Nephron (organoid): Measurements from ENCODE around the gene DHX58.
"Not testable (repeated sequence)": the region's sequence is repeated elsewhere in the genome, so short reads cannot be mapped to it uniquely, and the experiment has no call there.

Source experiments
- H3K27ac Mint-ChIP-seq, 3 experiments: 2 replicates each; pipeline ENCODE4 v1.8.0; 2020; ENCODE audit warnings: mixed read lengths in 3 of 3, mild to moderate bottlenecking in 2 of 3, moderate library complexity in 1 of 3
- H3K27me3 Mint-ChIP-seq: 2 replicates; pipeline ENCODE4 v1.8.0; 2021; ENCODE audit warnings: low read depth, mild to moderate bottlenecking, moderate library complexity, mixed read lengths
- H3K36me3 Mint-ChIP-seq: 2 replicates; pipeline ENCODE4 v1.8.0; 2020; ENCODE audit warnings: low read depth, mixed read lengths
- H3K4me1 Mint-ChIP-seq: 2 replicates; pipeline ENCODE4 v1.8.0; 2020; ENCODE audit warnings: mixed read lengths
- H3K4me3 Mint-ChIP-seq, 3 experiments: 2 replicates each; pipeline ENCODE4 v1.8.0; 2020; ENCODE audit warnings: mild to moderate bottlenecking in 3 of 3, mixed read lengths in 3 of 3, moderate library complexity in 2 of 3
- H3K9me3 Mint-ChIP-seq: 2 replicates; pipeline ENCODE4 v1.8.0; 2020; ENCODE audit warnings: mixed read lengths
- TF ChIP-seq, protein P1 (sequence below), 3 experiments: fragments of 200-600 bp; sonication (generic); IDR thresholded peaks; one replicate each; pipeline ENCODE4 v1.5.0; 2021; ENCODE audit warnings: antibody characterized with exemption in 3 of 3; ENCODE audit not compliant: unreplicated experiment in 3 of 3

The DHX58 gene

DNA sequence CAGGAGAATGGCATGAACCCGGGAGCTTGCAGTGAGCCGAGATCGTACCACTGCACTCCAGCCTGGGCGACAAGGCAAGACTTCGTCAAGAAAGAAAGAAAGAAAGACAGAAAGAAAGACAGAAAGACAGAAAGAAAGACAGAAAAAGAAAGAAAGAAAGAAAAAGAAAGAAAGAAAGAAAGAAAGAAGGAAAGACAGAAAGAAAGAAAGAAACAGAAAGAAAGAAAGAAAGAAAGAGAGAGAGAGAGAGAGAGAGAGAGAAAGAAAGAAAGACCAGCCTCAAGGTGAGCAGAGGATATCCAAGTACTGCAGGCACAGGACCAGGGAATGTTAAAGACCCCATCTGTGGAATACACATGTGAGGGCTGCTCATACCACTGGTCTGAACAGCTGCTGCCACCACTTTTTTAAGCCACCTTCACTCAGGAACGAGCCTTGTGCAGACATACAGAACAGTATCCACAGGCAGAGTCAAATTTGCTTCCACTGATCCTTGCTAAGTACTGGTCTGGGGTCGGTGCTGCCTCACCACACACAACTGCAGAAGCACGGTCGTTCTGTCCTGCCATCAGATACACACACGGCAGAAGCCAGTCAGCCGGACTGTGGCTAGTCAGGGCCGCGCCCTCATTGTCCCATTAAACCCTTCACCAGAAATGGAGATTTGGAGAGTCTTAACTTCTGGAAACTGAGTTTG, 34.5 kb upstream of the DHX58 start:
- TF ChIP-seq, protein P1, sequence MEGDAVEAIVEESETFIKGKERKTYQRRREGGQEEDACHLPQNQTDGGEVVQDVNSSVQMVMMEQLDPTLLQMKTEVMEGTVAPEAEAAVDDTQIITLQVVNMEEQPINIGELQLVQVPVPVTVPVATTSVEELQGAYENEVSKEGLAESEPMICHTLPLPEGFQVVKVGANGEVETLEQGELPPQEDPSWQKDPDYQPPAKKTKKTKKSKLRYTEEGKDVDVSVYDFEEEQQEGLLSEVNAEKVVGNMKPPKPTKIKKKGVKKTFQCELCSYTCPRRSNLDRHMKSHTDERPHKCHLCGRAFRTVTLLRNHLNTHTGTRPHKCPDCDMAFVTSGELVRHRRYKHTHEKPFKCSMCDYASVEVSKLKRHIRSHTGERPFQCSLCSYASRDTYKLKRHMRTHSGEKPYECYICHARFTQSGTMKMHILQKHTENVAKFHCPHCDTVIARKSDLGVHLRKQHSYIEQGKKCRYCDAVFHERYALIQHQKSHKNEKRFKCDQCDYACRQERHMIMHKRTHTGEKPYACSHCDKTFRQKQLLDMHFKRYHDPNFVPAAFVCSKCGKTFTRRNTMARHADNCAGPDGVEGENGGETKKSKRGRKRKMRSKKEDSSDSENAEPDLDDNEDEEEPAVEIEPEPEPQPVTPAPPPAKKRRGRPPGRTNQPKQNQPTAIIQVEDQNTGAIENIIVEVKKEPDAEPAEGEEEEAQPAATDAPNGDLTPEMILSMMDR (IDR thresholded peaks at IDR 0.05; ENCODE audit: unreplicated experiment in 3 of 3), result no peak
- H3K36me3 Mint-ChIP-seq, result peaks cover 25% of the 10 kb centered on the region
- no peak overlapping the region for H3K4me3 Mint-ChIP-seq
- H3K4me1 Mint-ChIP-seq, result peaks cover 22% of the 10 kb centered on the region
- H3K27me3 Mint-ChIP-seq, result no peaks in the 10 kb centered on the region
- H3K27ac Mint-ChIP-seq, result peak overlapping the region in 1 of 3 experiments; percentile 48
- no peaks in the 10 kb centered on the region for H3K9me3 Mint-ChIP-seq

- Mint-ChIP-seq H3K27ac (peak overlapping the region in 2 of 3 experiments; percentile 38 to 61), H3K4me3 (peak overlapping the region in 1 of 3 experiments; percentile 8), H3K36me3 (peaks cover 25% of the 10 kb centered on the region), H3K4me1 (peaks cover 54% of the 10 kb centered on the region)
- not testable (repeated sequence) for H3K9me3 Mint-ChIP-seq, H3K27me3 Mint-ChIP-seq
Observed at GRCh38 chr17:42143138-42143537, 30.6 kb upstream of the DHX58 start.

GRCh38 chr17:42142371-42142896, 29.9 kb upstream of the DHX58 start:
- Mint-ChIP-seq H3K27me3 (no peaks in the 10 kb centered on the region), H3K4me1 (peaks cover 55% of the 10 kb centered on the region), H3K27ac (peak overlapping the region; percentile 5 to 61 (median 38)), H3K4me3 (peak overlapping the region in 1 of 3 experiments; percentile 8), H3K9me3 (no peaks in the 10 kb centered on the region), H3K36me3 (peaks cover 22% of the 10 kb centered on the region)
- TF ChIP-seq, protein P1 (IDR thresholded peaks at IDR 0.05; ENCODE audit: unreplicated experiment in 3 of 3), result no peak

- no peaks in the 10 kb centered on the region for H3K9me3 Mint-ChIP-seq
- TF ChIP-seq, protein P1 (IDR thresholded peaks at IDR 0.05; ENCODE audit: unreplicated experiment in 3 of 3), result no peak
- no peak overlapping the region for H3K27ac Mint-ChIP-seq
- no peak overlapping the region for H3K4me3 Mint-ChIP-seq
- peaks cover 47% of the 10 kb centered on the region for H3K4me1 Mint-ChIP-seq
- peaks cover 17% of the 10 kb centered on the region for H3K36me3 Mint-ChIP-seq
- no peaks in the 10 kb centered on the region for H3K27me3 Mint-ChIP-seq
Observed at GRCh38 chr17:42141382-42141781, 28.9 kb upstream of the DHX58 start.

DNA sequence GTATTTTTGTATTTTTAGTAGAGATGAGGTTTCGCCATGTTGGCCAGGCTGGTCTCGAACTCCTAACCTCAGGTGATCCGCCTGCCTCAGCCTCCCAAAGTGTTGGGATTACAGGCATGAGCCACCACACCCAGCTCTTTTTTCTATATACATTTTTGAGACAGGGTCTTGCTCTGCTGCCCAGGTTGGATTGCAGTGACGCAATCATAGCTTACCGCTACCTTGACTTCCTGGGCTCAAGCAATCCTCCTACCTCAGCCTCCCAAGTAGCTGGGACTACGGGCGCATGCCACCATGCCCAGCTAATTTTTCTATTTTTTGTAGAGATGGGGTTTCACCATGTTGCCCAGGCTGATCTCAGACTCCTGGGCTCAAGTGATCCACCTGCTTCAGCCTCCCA, 28.2 kb upstream of the DHX58 start:
- H3K36me3 Mint-ChIP-seq, result peaks cover 17% of the 10 kb centered on the region
- not testable (repeated sequence) for H3K27me3 Mint-ChIP-seq, H3K9me3 Mint-ChIP-seq, H3K27ac Mint-ChIP-seq, H3K4me3 Mint-ChIP-seq
- peaks cover 52% of the 10 kb centered on the region for H3K4me1 Mint-ChIP-seq

GRCh38 chr17:42138749-42139492, 26.4 kb upstream of the DHX58 start:
- TF ChIP-seq, protein P1 (IDR thresholded peaks at IDR 0.05; ENCODE audit: unreplicated experiment in 3 of 3), result no peak
- H3K27me3 Mint-ChIP-seq, result no peaks in the 10 kb centered on the region
- H3K4me3 Mint-ChIP-seq, result no peak overlapping the region
- peaks cover 19% of the 10 kb centered on the region for H3K36me3 Mint-ChIP-seq
- no peaks in the 10 kb centered on the region for H3K9me3 Mint-ChIP-seq
- H3K4me1 Mint-ChIP-seq, result peaks cover 57% of the 10 kb centered on the region
- H3K27ac Mint-ChIP-seq, result peak overlapping the region; percentile 82 to 92 (median 82)
